Right atrium auricular region (tissue), 2 donors: Measurements from ENCODE around the gene AP2A1. TPM values are rescaled to one million over a fixed set of nuclear protein-coding genes. Genes with fewer than 3 reads are reported as not detected.

Source experiments
- DNase-seq: peaks from one replicate; pipeline ENCODE4 v3.0.0-alpha.2; 2019; ENCODE audit warnings: low spot score
- H3K27ac ChIP-seq, 2 donors: fragments of 200-600 bp; sonication (generic); 1 replicate in 1 of 2; 2 replicates in 1 of 2; pipeline ENCODE4 v1.5.1; 2016 to 2019
- H3K27me3 ChIP-seq, 2 donors: fragments of 200-600 bp; sonication (generic); one replicate each; pipeline versions ENCODE4 v1.5.1 to v1.6.0; 2017 to 2019
- H3K36me3 ChIP-seq: fragments of 200-600 bp; sonication (generic); one replicate; pipeline ENCODE4 v1.5.1; 2016
- H3K4me1 ChIP-seq, 2 donors: fragments of 200-600 bp; sonication (generic); one replicate each; pipeline versions ENCODE4 v1.5.1 to v1.6.0; 2017 to 2019
- H3K4me3 ChIP-seq, 2 donors: fragments of 200-600 bp; sonication (generic); 1 replicate in 1 of 2; 2 replicates in 1 of 2; pipeline ENCODE4 v1.5.1; 2017 to 2019; ENCODE audit warnings: mild to moderate bottlenecking in 1 of 2, moderate library complexity in 1 of 2
- H3K9me3 ChIP-seq, 2 donors: fragments of 200-600 bp; sonication (generic); one replicate each; pipeline ENCODE4 v1.5.1; 2019
- CTCF ChIP-seq, 2 donors: fragments of 200-600 bp; sonication (generic); IDR thresholded peaks; one replicate each; pipeline ENCODE4 v1.5.1; 2019; ENCODE audit warnings: antibody characterized with exemption in 2 of 2
- total RNA-seq, 2 donors: library from RNA; depleted of rRNA; stranded (reverse); fragments of >200 nt; gene quantifications; one replicate each; pipeline ENCODE4 v1.1.0, GENCODE V29; 2016

AP2A1 gene
- total RNA-seq, 2 donors from 2014 or later = 72.5 to 97.3 TPM

GRCh38 chr19:49844138-49845095 lies 77.6 kb downstream of the AP2A1 start:
- no peaks in the 10 kb centered on the region for H3K9me3 ChIP-seq
- no peaks in the 10 kb centered on the region for H3K27me3 ChIP-seq
- no peak for TF ChIP-seq CTCF (IDR thresholded peaks at IDR 0.05)
- no peak overlapping the region for H3K27ac ChIP-seq
- DNase-seq = no peak
- no peak overlapping the region for H3K4me3 ChIP-seq
- no peaks in the 10 kb centered on the region for H3K4me1 ChIP-seq
- H3K36me3 ChIP-seq = no peaks in the 10 kb centered on the region

GRCh38 chr19:49845414-49845813 lies 78.6 kb downstream of the AP2A1 start:
- Histone ChIP-seq H3K9me3 (no peaks in the 10 kb centered on the region), H3K4me1 (peaks cover 0 to 8% of the 10 kb centered on the region in 2 donors), H3K27me3 (no peaks in the 10 kb centered on the region), H3K27ac (no peak overlapping the region), H3K4me3 (no peak overlapping the region), H3K36me3 (no peaks in the 10 kb centered on the region)
- TF ChIP-seq CTCF (IDR thresholded peaks at IDR 0.05) = no peak
- DNase-seq = no peak

- TF ChIP-seq CTCF (IDR thresholded peaks at IDR 0.05) = no peak
- no peaks in the 10 kb centered on the region for H3K36me3 ChIP-seq
- no peak overlapping the region for H3K4me3 ChIP-seq
- H3K27me3 ChIP-seq = no peaks in the 10 kb centered on the region
- no peaks in the 10 kb centered on the region for H3K9me3 ChIP-seq
- peaks cover 0 to 8% of the 10 kb centered on the region in 2 donors for H3K4me1 ChIP-seq
- H3K27ac ChIP-seq = no peak overlapping the region
- no peak for DNase-seq
These were observed 79.6 kb downstream of the AP2A1 start for GRCh38 chr19:49846408-49846807.

- DNase-seq = no peak
- Histone ChIP-seq H3K9me3 (no peaks in the 10 kb centered on the region), H3K4me3 (no peak overlapping the region), H3K36me3 (no peaks in the 10 kb centered on the region), H3K27me3 (no peaks in the 10 kb centered on the region), H3K27ac (no peak overlapping the region), H3K4me1 (peaks cover 0 to 22% of the 10 kb centered on the region in 2 donors)
- no peak for TF ChIP-seq CTCF (IDR thresholded peaks at IDR 0.05)
These were observed 81.2 kb downstream of the AP2A1 start for GRCh38 chr19:49847731-49848696.

GRCh38 chr19:49848938-49849337 lies 82.1 kb downstream of the AP2A1 start:
- no peaks in the 10 kb centered on the region for H3K27me3 ChIP-seq
- peaks cover 0 to 30% of the 10 kb centered on the region in 2 donors for H3K4me1 ChIP-seq
- no peak for TF ChIP-seq CTCF (IDR thresholded peaks at IDR 0.05)
- no peaks in the 10 kb centered on the region for H3K9me3 ChIP-seq
- DNase-seq = no peak
- H3K27ac ChIP-seq = no peak overlapping the region
- H3K36me3 ChIP-seq = no peaks in the 10 kb centered on the region
- H3K4me3 ChIP-seq = no peak overlapping the region
